Gastroesophageal sphincter (tissue), 3 donors: ENCODE data around the gene RSKR.
"Not testable (repeated sequence)": the region's sequence is repeated elsewhere in the genome, so short reads cannot be mapped to it uniquely, and the experiment has no call there.

Experiments used
- CTCF ChIP-seq, 4 experiments: fragments of 200-600 bp in 2 of 4; fragments of 450-650 bp in 2 of 4; sonication (generic) in 1 of 4; IDR thresholded peaks; one replicate each; pipeline ENCODE4 v1.5.1; 2017 to 2019; ENCODE audit warnings: antibody characterized with exemption in 4 of 4, mild to moderate bottlenecking in 2 of 4, moderate library complexity in 2 of 4
- EP300 ChIP-seq: sonication (generic); formaldehyde crosslinking; IDR thresholded peaks from one replicate; pipeline ENCODE4 v1.6.1; 2017; ENCODE audit warnings: antibody characterized with exemption, mild to moderate bottlenecking

GRCh38 chr17:28658342-28658741 is 44.4 kb upstream of the RSKR start:
- not testable (repeated sequence) for TF ChIP-seq CTCF (IDR thresholded peaks at IDR 0.05); EP300
